HG03175 (cell line): ENCODE results near the gene SCT.

Source experiments
- ATAC-seq: cut with Tn5 transposase; IDR thresholded peaks from one replicate; pipeline ENCODE4 v1.9.1; 2021; ENCODE audit warnings: mild to moderate bottlenecking, moderate library complexity; ENCODE audit not compliant: unreplicated experiment

SCT gene

DNA sequence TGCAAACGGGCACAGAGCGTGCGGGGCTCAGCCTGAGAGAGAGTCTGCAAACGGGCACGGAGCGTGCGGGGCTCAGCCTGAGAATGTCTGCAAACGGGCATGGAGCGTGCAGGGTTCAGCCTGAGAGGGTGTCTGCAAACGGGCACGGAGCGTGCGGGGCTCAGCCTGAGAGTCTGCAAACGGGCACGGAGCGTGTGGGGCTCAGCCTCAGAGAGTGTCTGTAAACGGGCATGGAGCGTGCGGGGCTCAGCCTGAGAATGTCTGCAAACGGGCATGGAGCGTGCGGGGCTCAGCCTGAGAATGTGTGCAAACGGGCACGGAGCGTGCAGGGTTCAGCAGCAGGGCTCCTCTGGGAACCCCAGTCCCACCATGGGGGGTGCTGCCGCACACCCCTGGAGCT lies 37.2 kb downstream of the SCT start:
- no peak for ATAC-seq

GRCh38 chr11:587978-588380 lies 39.0 kb downstream of the SCT start:
- ATAC-seq, result no peak

DNA sequence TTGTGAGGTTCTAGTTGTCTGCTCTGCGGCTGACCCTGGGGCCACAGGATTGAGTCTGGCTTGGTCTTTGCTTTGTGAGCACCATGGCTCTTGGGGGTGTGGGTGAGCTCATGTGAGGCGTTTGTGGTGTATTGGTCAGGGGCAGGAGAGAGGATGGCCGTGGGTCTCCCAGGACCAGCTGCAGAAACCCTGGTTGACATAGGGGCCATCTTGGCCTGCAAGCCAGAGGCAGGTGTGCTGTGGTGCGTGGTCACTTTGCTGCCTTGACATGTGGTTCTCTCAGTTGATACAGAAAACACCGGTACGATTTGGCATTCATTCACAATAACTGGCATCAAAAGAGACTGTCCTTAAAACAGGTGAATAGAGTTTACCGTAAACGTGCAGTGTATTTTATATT lies 39.4 kb downstream of the SCT start:
- ATAC-seq, result no peak

DNA sequence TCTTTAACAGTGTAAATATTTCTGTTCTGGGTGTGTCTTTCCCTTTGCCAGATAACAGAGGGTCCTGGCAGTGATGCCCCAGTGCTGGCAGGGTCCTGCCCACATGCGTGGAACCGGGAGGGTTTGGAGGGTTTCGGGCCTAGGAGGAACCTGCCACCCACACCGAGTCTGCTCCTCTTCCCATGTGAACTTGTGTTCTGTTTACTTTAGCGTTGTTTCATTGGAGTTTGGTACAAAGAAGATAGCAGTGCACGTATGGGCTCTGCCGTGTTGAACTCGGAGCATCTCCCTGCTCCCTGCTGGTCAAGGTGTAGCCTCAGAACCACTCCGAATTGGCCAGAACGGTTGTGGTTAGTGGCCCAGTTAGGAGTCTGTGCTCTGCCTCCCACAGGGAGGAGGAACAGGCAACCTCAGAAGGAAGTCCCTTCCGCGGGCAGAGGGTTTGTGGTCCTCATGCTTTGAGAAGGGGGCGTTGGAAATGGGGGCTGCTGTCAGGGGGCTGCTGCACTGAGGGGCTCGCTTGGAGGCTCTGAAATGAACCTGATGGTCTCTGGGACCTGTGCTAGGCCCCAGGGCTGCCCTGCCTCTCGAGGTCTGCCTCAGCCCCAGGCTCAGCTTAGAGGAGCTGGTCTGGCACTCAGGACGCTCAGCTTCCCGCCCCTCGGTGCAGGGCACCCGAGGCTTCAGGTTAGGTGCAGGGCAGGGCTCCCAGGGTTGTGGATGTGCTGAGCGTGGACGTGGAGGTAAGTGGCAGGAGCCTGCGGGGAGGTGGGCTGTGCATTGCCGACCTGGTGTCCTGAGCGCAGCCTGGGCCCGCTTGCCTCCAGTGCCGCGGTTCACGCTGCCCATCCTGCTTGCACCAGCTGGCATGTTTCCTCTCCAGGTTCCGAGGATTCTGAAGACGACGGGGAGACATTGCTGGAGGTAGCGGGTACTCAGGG lies 40.3 kb downstream of the SCT start:
- ATAC-seq, result no peak

- ATAC-seq, result no peak
Observed at GRCh38 chr11:584287-584686, 42.7 kb downstream of the SCT start.

DNA sequence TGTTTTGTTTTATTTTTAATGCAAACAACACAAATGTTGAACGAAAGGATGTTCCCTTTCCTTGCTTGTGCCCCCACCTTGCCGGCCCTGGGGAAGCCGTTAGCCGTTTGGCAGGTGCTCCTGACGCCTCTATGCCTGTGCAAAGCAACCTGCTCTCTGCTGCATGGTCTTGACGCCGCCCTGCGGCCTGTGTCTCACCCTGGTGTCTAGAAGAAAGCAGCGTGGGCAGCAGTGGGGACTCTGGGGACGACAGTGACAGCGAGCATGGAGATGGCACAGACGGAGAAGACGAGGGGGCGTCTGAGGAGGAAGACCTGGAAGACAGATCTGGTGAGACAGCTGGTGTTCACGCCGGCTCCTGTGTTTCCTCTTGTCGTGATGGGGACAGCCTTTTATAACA lies 45.2 kb downstream of the SCT start:
- ATAC-seq, result no peak

DNA sequence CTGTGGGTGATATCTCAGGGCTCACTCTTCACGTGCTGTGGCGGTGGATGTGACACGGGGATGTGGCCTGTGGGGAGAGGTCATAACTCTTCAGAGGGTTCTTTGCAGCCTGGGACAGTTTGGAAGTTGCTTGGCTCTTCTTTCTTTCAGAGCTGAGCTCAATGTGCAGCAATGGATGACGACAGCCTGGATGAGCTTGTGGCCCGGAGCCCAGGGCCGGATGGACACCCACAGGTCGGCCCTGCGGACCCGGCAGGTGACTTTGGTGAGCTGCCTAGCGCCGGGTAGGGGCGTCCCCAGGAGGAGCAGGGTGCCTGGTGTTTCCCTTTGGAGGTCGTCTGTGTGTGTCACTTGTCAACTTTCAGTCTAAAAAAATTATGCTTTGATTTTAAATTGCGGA lies 45.6 kb downstream of the SCT start:
- no peak for ATAC-seq

DNA sequence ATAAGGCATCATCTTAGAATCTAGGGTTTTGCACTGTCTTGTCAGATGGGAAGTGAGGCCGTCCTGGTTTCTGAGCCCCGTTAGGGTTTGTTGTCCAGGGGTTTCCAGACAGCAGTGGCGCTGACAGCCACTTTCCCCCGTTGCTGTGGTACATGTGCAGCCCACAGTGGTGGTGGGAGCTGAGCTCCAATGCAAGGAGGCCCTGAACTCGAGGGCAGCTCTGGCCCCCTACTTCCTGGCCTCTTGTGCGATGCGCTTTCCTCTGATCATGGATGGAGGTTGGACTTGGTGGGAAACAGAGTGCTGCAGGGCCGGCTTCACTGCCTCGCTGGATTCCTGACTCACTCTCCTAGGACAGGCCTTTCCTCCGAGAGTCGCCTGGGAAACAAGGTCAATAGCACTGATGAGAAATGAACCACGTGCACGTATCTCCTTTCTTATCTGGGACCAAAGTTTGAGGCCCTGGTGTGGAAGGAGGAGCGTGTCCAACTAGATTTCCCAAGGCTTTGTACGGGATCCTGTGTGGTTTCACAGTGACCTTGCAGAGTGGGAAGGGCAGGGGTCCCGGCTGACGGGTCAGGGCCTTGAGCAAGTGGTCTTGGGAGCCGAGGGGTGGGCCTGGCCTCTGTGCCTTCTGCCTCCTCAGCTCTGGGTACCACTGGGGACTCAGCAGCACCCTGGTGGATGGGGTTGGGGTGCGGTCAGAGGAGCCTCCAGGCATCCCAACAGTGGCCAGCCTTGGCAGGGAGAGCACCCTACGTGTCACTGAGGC lies 47.0 kb downstream of the SCT start:
- no peak for ATAC-seq

- ATAC-seq, result no peak
Observed at GRCh38 chr11:578276-579035, 48.5 kb downstream of the SCT start.

DNA sequence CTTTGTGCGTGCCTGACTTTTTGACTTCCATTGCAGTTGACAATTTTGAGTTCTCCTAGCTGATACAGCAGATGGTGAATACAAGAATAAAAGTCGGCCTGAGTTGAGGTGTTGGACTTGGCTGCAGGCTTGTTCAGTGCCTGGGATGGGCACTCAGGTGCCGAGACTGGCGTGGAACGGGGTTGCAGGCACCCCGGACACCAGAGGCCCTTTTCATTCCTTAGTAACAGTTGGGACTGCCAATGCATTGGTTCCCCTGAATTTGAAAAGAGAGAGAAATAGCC lies 49.4 kb downstream of the SCT start:
- ATAC-seq, result no peak

GRCh38 chr11:576811-577610 lies 50.0 kb downstream of the SCT start:
- ATAC-seq, result no peak
